Urothelium cell line (cell line): ENCODE measurements around the gene YBEY.

Experiments
- DNase-seq: peaks from one replicate; pipeline ENCODE4 v3.0.0; 2011; ENCODE audit warnings: low spot score, mixed read lengths
- FAIRE-seq: peaks from 2 replicates; lab custom pipeline; 2011; peaks lifted over from hg19 to GRCh38; lab: Jason Lieb, UNC

The YBEY gene

GRCh38 chr21:46264046-46264689 is 22.0 kb upstream of the YBEY start:
- FAIRE-seq (no peak), DNase-seq (no peak)

GRCh38 chr21:46264690-46265144 is 21.4 kb upstream of the YBEY start:
- no peak for DNase-seq
- FAIRE-seq, result no peak

- no peak for DNase-seq
- no peak for FAIRE-seq
Measured at GRCh38 chr21:46265736-46266525, 20.2 kb upstream of the YBEY start.

- FAIRE-seq (no peak), DNase-seq (no peak)
Measured at GRCh38 chr21:46266946-46267345, 19.2 kb upstream of the YBEY start.

GRCh38 chr21:46268371-46268770 is 17.8 kb upstream of the YBEY start:
- FAIRE-seq, result no peak
- DNase-seq, result no peak

GRCh38 chr21:46269466-46269865 is 16.7 kb upstream of the YBEY start:
- FAIRE-seq, result no peak
- no peak for DNase-seq

GRCh38 chr21:46273341-46273740 is 12.8 kb upstream of the YBEY start:
- FAIRE-seq, result no peak
- DNase-seq, result no peak

- FAIRE-seq (no peak), DNase-seq (no peak)
Measured at GRCh38 chr21:46274797-46275390, 11.2 kb upstream of the YBEY start.

GRCh38 chr21:46284077-46284644 is 2.0 kb upstream of the YBEY start:
- DNase-seq, result no peak

GRCh38 chr21:46284733-46285132 is 1.4 kb upstream of the YBEY start:
- FAIRE-seq, result no peak
- DNase-seq, result no peak

More at GRCh38 chr21:46284077-46284644, 2.0 kb upstream of the YBEY start:
- no peak for FAIRE-seq

GRCh38 chr21:46285206-46285661 is 908 bp upstream of the YBEY start, which contains the start of gene MCM3AP:
TSS of gene MCM3AP (minus strand) at chr21:46285611. CDS start at chr21:46285286, 325 bp downstream.
- FAIRE-seq, result no peak
- DNase-seq, result no peak

GRCh38 chr21:46286648-46287002 is 483 bp downstream of the YBEY start:
- FAIRE-seq (no peak), DNase-seq (no peak)

- FAIRE-seq (no peak), DNase-seq (no peak)
Measured at GRCh38 chr21:46287541-46287940, 1.4 kb downstream of the YBEY start.

- DNase-seq, result no peak
- FAIRE-seq, result no peak
Measured at GRCh38 chr21:46289655-46290179, 3.6 kb downstream of the YBEY start.

- FAIRE-seq (no peak), DNase-seq (no peak)
Measured at GRCh38 chr21:46291561-46291960, 5.4 kb downstream of the YBEY start.

GRCh38 chr21:46294647-46295176 is 8.6 kb downstream of the YBEY start:
- FAIRE-seq (no peak), DNase-seq (peak; percentile 67)

- FAIRE-seq (no peak), DNase-seq (peak; percentile 64)
Measured at GRCh38 chr21:46295177-46295770, 9.1 kb downstream of the YBEY start.

GRCh38 chr21:46295996-46296752 is 10.0 kb downstream of the YBEY start:
- DNase-seq, result no peak
- no peak for FAIRE-seq

GRCh38 chr21:46297338-46298271 is 11.5 kb downstream of the YBEY start:
- DNase-seq (no peak), FAIRE-seq (no peak)
